HepG2 (cell line): ENCODE measurements around the gene INTS6. TPM values are rescaled to one million over a fixed set of nuclear protein-coding genes. Genes with fewer than 3 reads are reported as not detected.

Experiments used
- CBX5 ChIP-seq: sonication (generic); formaldehyde crosslinking; IDR thresholded peaks from 2 replicates; pipeline ENCODE4 v1.4.0; 2020; ENCODE audit warnings: missing genetic modification reagents, borderline replicate concordance
- CREB1 ChIP-seq, 2 experiments: fragments of 450-650 bp in 1 of 2; IDR thresholded peaks; 2 replicates each; pipeline ENCODE4 v1.6.1; 2016 to 2017; ENCODE audit warnings: control low read depth in 1 of 2, mild to moderate bottlenecking in 1 of 2, missing compliant biosample characterization in 1 of 2, missing genetic modification characterization in 1 of 2
- FOSL1 ChIP-seq: sonication (generic); formaldehyde crosslinking; IDR thresholded peaks from 2 replicates; pipeline ENCODE4 v1.9.0; 2021; ENCODE audit warnings: missing genetic modification reagents, borderline replicate concordance
- GTF2F1 ChIP-seq: fragments of 150-350 bp; IDR thresholded peaks from 2 replicates; pipeline ENCODE4 v1.6.1; 2014; ENCODE audit warnings: low read length
- RBFOX2 ChIP-seq: fragments of 200-400 bp; formaldehyde crosslinking; IDR thresholded peaks from 2 replicates; pipeline ENCODE4 v1.6.1; 2017; ENCODE audit warnings: low read depth, mild to moderate bottlenecking, low read length
- SP4 ChIP-seq: sonication (generic); formaldehyde crosslinking; IDR thresholded peaks from 2 replicates; pipeline ENCODE4 v1.8.1; 2023; ENCODE audit warnings: mild to moderate bottlenecking, missing genetic modification reagents
- TCF12 ChIP-seq, 2 experiments: fragments of 450-650 bp in 1 of 2; sonication (generic) in 1 of 2; formaldehyde crosslinking in 1 of 2; IDR thresholded peaks; 2 replicates each; pipeline versions ENCODE4 v1.6.1 to v1.8.0; 2017 to 2022; ENCODE audit warnings: antibody characterized with exemption in 1 of 2, mild to moderate bottlenecking in 1 of 2, missing genetic modification reagents in 1 of 2, moderate library complexity in 1 of 2
- TEAD2 ChIP-seq: sonication (generic); formaldehyde crosslinking; IDR thresholded peaks from 2 replicates; pipeline ENCODE4 v1.9.0; 2021; ENCODE audit warnings: missing genetic modification reagents
- ZKSCAN8 ChIP-seq: IDR thresholded peaks from 2 replicates; pipeline ENCODE4 v1.6.1; 2016; ENCODE audit warnings: borderline replicate concordance, missing genetic modification reagents, missing compliant biosample characterization
- ZNF460 ChIP-seq: sonication (generic); formaldehyde crosslinking; IDR thresholded peaks from 2 replicates; pipeline ENCODE4 v1.5.1; 2020; ENCODE audit warnings: missing genetic modification reagents, mild to moderate bottlenecking, borderline replicate concordance
- ZNF772 ChIP-seq: sonication (generic); formaldehyde crosslinking; IDR thresholded peaks from 2 replicates; pipeline ENCODE4 v1.5.0; 2020; ENCODE audit warnings: mild to moderate bottlenecking, missing genetic modification reagents
- polyA plus RNA-seq, 8 experiments: library from polyadenylated mRNA; depleted of rRNA in 3 of 8; stranded (reverse) in 7 of 8; unstranded in 1 of 8; fragments of >200 nt; fragmentation: Illumina TruSeq in 4 of 8; extraction: Trizol in 4 of 8; gene quantifications; 2 replicates each; pipeline versions ENCODE4 v1.2.1 to v1.2.3, GENCODE V29; 2011 to 2016; ENCODE audit warnings: low read depth in 4 of 8, missing spikeins in 1 of 8, mixed read lengths in 1 of 8; ENCODE audit not compliant: insufficient read depth in 1 of 8
- total RNA-seq, 5 experiments: library from RNA; depleted of rRNA; stranded (reverse); fragments of >200 nt; fragmentation: Illumina TruSeq; extraction: Trizol; gene quantifications; 2 replicates each; pipeline ENCODE4 v1.2.3, GENCODE V29; 2016; ENCODE audit warnings: low read depth in 1 of 5
- TF ChIP-seq, protein P1 (sequence below): sonication (generic); formaldehyde crosslinking; IDR thresholded peaks from 2 replicates; pipeline ENCODE4 v1.8.0; 2022; ENCODE audit warnings: missing genetic modification reagents, mild to moderate bottlenecking, inconsistent platforms, borderline replicate concordance
- TF ChIP-seq, protein P2 (sequence below): sonication (generic); formaldehyde crosslinking; IDR thresholded peaks from 2 replicates; pipeline ENCODE4 v1.5.0; 2020; ENCODE audit warnings: missing genetic modification reagents, mild to moderate bottlenecking, borderline replicate concordance
- TF ChIP-seq, protein P3 (sequence below): IDR thresholded peaks from 2 replicates; pipeline ENCODE4 v1.6.1; 2016; ENCODE audit warnings: mild to moderate bottlenecking, missing biosample characterization, missing genetic modification reagents
- TF ChIP-seq, protein P4 (sequence below): sonication (generic); formaldehyde crosslinking; IDR thresholded peaks from 2 replicates; pipeline ENCODE4 v1.4.0; 2020; ENCODE audit warnings: mild to moderate bottlenecking, missing genetic modification reagents
- TF ChIP-seq, protein P5 (sequence below): sonication (generic); formaldehyde crosslinking; IDR thresholded peaks from 2 replicates; pipeline ENCODE4 v1.4.0; 2020; ENCODE audit warnings: low read depth, mild to moderate bottlenecking, missing genetic modification reagents

INTS6 gene
- total and polyA plus RNA-seq, 2 of the 13 experiments (the other 11 are each of a cell fraction or from before 2014, with no cell fraction given), result 27.9 to 38.4 TPM

DNA sequence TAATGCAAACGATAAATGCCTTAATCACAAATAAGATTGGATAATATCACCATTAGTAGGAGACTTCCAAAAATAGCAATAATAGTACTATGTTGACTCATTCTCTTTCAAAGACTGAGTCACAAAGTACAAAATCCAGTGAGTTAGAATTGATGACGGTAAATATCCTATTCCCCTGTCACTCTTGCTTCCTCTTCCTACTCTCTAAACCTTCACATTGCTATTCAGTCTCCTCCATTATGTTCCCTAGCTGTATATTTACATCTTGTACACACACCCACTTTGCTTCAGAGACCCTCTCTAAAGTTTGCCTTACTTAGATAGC lies 26.3 kb upstream of the INTS6 start (continued):
- TF ChIP-seq CBX5, result no peak
- TF ChIP-seq ZNF460, result no peak
- TF ChIP-seq TEAD2, result no peak
- no peak for TF ChIP-seq SP4
- TF ChIP-seq ZKSCAN8 (CRISPR knock-in tag), result no peak
- TF ChIP-seq FOSL1, result peak; percentile 25; the same call in 1 of the 2 replicates
- TF ChIP-seq, protein P1, sequence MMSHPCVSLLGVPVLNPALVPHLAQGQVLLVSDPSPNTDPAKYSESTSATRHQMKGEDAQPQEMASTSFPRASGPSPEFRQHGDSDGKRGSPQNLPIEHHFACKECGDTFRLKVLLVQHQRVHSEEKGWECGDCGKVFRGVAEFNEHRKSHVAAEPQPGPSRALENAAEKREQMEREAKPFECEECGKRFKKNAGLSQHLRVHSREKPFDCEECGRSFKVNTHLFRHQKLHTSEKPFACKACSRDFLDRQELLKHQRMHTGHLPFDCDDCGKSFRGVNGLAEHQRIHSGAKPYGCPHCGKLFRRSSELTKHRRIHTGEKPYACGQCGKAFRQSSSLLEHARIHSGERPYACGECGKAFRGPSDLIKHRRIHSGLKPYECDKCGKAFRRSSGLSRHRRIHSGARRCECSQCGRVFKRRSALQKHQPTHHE (CRISPR knock-in tag), result no peak
- TF ChIP-seq, protein P2, sequence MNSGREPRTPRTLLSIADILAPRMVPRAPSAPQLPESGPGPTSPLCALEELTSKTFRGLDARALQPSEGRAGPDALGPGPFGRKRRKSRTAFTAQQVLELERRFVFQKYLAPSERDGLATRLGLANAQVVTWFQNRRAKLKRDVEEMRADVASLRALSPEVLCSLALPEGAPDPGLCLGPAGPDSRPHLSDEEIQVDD (CRISPR knock-in tag), result no peak
- TF ChIP-seq CREB1 (IDR thresholded peaks at IDR 0.05), result peak; percentile 53
- TF ChIP-seq CREB1 (CRISPR knock-in tag; IDR thresholded peaks at IDR 0.05), result no peak
- TF ChIP-seq RBFOX2, result no peak
- TF ChIP-seq, protein P3, sequence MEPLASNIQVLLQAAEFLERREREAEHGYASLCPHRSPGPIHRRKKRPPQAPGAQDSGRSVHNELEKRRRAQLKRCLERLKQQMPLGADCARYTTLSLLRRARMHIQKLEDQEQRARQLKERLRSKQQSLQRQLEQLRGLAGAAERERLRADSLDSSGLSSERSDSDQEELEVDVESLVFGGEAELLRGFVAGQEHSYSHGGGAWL (CRISPR knock-in tag), result no peak
- TF ChIP-seq, protein P4, sequence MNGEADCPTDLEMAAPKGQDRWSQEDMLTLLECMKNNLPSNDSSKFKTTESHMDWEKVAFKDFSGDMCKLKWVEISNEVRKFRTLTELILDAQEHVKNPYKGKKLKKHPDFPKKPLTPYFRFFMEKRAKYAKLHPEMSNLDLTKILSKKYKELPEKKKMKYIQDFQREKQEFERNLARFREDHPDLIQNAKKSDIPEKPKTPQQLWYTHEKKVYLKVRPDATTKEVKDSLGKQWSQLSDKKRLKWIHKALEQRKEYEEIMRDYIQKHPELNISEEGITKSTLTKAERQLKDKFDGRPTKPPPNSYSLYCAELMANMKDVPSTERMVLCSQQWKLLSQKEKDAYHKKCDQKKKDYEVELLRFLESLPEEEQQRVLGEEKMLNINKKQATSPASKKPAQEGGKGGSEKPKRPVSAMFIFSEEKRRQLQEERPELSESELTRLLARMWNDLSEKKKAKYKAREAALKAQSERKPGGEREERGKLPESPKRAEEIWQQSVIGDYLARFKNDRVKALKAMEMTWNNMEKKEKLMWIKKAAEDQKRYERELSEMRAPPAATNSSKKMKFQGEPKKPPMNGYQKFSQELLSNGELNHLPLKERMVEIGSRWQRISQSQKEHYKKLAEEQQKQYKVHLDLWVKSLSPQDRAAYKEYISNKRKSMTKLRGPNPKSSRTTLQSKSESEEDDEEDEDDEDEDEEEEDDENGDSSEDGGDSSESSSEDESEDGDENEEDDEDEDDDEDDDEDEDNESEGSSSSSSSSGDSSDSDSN (CRISPR knock-in tag), result no peak
- no peak for TF ChIP-seq TCF12 (IDR thresholded peaks at IDR 0.05)
- TF ChIP-seq TCF12 (CRISPR knock-in tag; IDR thresholded peaks at IDR 0.05), result no peak
- TF ChIP-seq GTF2F1, result no peak
- TF ChIP-seq ZNF772, result no peak
- TF ChIP-seq, protein P5, sequence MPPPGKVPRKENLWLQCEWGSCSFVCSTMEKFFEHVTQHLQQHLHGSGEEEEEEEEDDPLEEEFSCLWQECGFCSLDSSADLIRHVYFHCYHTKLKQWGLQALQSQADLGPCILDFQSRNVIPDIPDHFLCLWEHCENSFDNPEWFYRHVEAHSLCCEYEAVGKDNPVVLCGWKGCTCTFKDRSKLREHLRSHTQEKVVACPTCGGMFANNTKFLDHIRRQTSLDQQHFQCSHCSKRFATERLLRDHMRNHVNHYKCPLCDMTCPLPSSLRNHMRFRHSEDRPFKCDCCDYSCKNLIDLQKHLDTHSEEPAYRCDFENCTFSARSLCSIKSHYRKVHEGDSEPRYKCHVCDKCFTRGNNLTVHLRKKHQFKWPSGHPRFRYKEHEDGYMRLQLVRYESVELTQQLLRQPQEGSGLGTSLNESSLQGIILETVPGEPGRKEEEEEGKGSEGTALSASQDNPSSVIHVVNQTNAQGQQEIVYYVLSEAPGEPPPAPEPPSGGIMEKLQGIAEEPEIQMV, result no peak
